GM12891 (cell line): ENCODE data around the gene ZNF462.
"Not testable (repeated sequence)": the region's sequence is repeated elsewhere in the genome, so short reads cannot be mapped to it uniquely, and the experiment has no call there.

ENCODE experiments used
- DNase-seq: peaks from one replicate; pipeline ENCODE4 v3.0.0; 2011; ENCODE audit warnings: low spot score; ENCODE audit not compliant: insufficient read length
- FAIRE-seq: peaks from 2 replicates; lab custom pipeline; 2011; peaks lifted over from hg19 to GRCh38; lab: Jason Lieb, UNC
- PAX5 ChIP-seq: IDR thresholded peaks from 2 replicates; pipeline ENCODE4 v1.6.1; 2011; ENCODE audit warnings: low read length, moderate library complexity, mild to moderate bottlenecking; ENCODE audit not compliant: insufficient read depth, severe bottlenecking
- POLR2A ChIP-seq: IDR thresholded peaks from 2 replicates; pipeline ENCODE4 v1.6.1; 2011; ENCODE audit warnings: low read depth, low read length, control low read depth
- POLR2AphosphoS5 ChIP-seq: IDR thresholded peaks from 2 replicates; pipeline ENCODE4 v1.6.1; 2011; ENCODE audit warnings: low read depth, low read length, control low read depth
- POU2F2 ChIP-seq: IDR thresholded peaks from 2 replicates; pipeline ENCODE4 v1.6.1; 2011; ENCODE audit warnings: low read depth, mild to moderate bottlenecking, control low read depth, low read length, moderate library complexity
- SPI1 ChIP-seq: IDR thresholded peaks from 2 replicates; pipeline ENCODE4 v1.6.1; 2011; ENCODE audit warnings: low read depth, low read length, control low read depth
- TAF1 ChIP-seq: IDR thresholded peaks from 2 replicates; pipeline ENCODE4 v1.6.1; 2011; ENCODE audit warnings: low read depth, low read length, control low read depth

Gene ZNF462

DNA sequence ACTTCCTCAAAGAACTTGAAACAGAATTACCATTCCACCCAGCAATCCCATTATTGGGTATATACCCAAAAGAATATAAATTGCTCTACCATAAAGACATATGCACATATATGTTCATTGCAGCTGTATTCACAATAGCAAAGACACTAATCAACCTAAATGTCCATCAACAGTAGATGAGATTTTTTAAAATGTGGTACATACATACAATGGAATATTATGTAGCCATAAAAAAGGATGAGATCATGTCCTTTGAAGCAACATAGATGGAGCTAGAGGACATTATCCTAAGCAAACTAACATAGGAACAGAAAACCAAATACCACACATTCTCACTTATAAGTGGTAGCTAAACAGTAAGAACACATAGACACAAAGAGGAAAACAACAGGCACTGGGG, 28.1 kb upstream of the ZNF462 start:
- no peak for FAIRE-seq
- TF ChIP-seq TAF1 (no peak), SPI1 (no peak), PAX5 (no peak), POLR2AphosphoS5 (no peak), POLR2A (no peak), POU2F2 (no peak)

GRCh38 chr9:106835840-106836239, 27.1 kb upstream of the ZNF462 start:
- TF ChIP-seq POLR2A, result no peak
- no peak for TF ChIP-seq POU2F2
- no peak for TF ChIP-seq SPI1
- no peak for TF ChIP-seq TAF1
- TF ChIP-seq PAX5, result no peak
- no peak for TF ChIP-seq POLR2AphosphoS5
- no peak for DNase-seq
- FAIRE-seq, result no peak

More for the DNA sequence above, 28.1 kb upstream of the ZNF462 start:
- DNase-seq, result no peak

GRCh38 chr9:106843371-106843770, 19.6 kb upstream of the ZNF462 start:
- DNase-seq (no peak), FAIRE-seq (no peak)
- TF ChIP-seq POLR2AphosphoS5 (no peak), POLR2A (no peak), SPI1 (no peak), POU2F2 (no peak), PAX5 (no peak), TAF1 (no peak)

- no peak for TF ChIP-seq POU2F2
- no peak for TF ChIP-seq POLR2A
- no peak for TF ChIP-seq POLR2AphosphoS5
- TF ChIP-seq SPI1, result no peak
- TF ChIP-seq PAX5, result no peak
- no peak for TF ChIP-seq TAF1
- FAIRE-seq (no peak), DNase-seq (no peak)
These were observed 16.7 kb upstream of the ZNF462 start for GRCh38 chr9:106846307-106846706.

DNA sequence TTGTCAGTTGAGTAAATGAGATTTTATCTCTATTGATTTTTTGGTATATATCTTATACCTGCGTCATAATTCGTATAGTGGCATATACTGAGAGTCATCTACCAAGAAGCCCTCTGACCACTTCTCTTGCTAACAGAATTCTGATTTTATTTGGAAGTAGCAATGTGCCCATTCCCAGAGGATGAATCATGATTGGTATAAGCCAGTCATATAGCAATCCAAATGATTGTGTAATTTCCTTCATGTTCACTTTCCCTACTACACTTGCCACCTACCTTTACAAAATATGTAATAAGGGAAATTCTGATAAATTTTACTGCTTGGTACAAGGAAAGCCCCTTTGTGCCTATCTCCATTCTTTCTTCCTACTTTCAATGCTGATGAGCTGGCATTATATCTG, 16.1 kb upstream of the ZNF462 start:
- FAIRE-seq, result no peak
- DNase-seq, result no peak
- no peak for TF ChIP-seq PAX5
- no peak for TF ChIP-seq POLR2A

- FAIRE-seq, DNase-seq: not testable (repeated sequence)
These were observed 11.3 kb upstream of the ZNF462 start for GRCh38 chr9:106851640-106852039.

- no peak for DNase-seq
- no peak for FAIRE-seq
- TF ChIP-seq POLR2AphosphoS5, result no peak
- no peak for TF ChIP-seq POLR2A
- no peak for TF ChIP-seq POU2F2
- TF ChIP-seq PAX5, result no peak
- TF ChIP-seq TAF1, result no peak
- TF ChIP-seq SPI1, result no peak
These were observed 5.0 kb upstream of the ZNF462 start for GRCh38 chr9:106857811-106858470.

DNA sequence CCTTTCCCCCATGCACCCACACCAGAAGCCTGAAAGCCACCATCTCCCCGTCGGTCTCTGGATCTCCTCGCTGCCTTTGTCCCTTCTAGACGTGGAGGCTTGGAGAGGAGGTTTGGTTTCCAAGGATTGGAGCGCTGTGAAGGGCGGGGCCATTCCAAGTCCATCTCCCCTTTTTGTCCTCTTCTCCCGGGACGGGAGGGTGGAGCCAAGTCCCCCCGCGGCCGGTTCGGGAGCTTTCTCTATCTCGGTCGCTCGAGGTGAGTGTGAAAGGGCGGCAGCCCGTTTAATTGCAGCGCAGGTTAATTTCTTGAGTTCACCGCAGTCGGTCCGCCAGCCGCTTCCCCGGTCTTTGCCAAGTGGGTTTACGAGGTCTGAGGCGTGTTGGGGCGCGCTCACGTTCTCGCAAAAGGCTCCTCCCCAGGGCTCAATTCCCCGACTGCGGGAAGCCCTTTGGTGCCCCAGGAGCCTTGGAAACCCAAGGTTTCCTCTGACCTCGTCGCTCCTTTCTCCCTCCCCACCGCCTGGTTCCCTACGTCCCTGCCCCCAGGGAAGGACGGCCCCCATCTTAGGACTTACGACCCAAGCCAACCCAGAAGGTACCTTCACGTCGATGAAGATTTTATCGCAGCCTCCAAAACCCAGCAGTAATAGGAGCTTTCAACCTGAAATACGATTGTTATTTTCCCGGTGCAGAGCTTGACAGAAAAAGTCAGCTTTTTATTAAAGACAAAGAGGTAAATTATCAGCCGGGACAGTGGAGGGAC, 2.8 kb upstream of the ZNF462 start:
- DNase-seq (no peak), FAIRE-seq (no peak)
- TF ChIP-seq SPI1 (no peak), POLR2A (no peak), TAF1 (no peak), PAX5 (no peak), POU2F2 (no peak), POLR2AphosphoS5 (no peak)

GRCh38 chr9:106860721-106861639, 2.0 kb upstream of the ZNF462 start:
- DNase-seq, result no peak
- no peak for FAIRE-seq

More at GRCh38 chr9:106860721-106861639, 2.0 kb upstream of the ZNF462 start:
- TF ChIP-seq PAX5, result no peak
- no peak for TF ChIP-seq POU2F2
- TF ChIP-seq TAF1, result no peak
- TF ChIP-seq SPI1, result no peak
